Astrocyte (in vitro differentiated cells and primary cell): ENCODE data around the gene CHRNA4. TPM values are rescaled to one million over a fixed set of nuclear protein-coding genes. Genes with fewer than 3 reads are reported as not detected.

Experiments used
- DNase-seq: peaks from one replicate; pipeline ENCODE4 v3.0.0-alpha.2; 2010; ENCODE audit warnings: low read depth
- FAIRE-seq: peaks from 2 replicates; lab custom pipeline; 2011; peaks lifted over from hg19 to GRCh38; lab: Jason Lieb, UNC
- H2AFZ ChIP-seq: 2 replicates; pipeline ENCODE4 v1.6.0; 2012; ENCODE audit warnings: low read depth, low read length, inconsistent platforms
- H3K27ac ChIP-seq: 2 replicates; pipeline ENCODE4 v1.5.1; 2011; ENCODE audit warnings: low read depth, low read length, inconsistent platforms
- H3K27me3 ChIP-seq: 2 replicates; pipeline ENCODE4 v1.6.0; 2011; ENCODE audit warnings: low read length, inconsistent platforms; ENCODE audit not compliant: insufficient read depth
- H3K36me3 ChIP-seq: 2 replicates; pipeline ENCODE4 v1.5.1; 2011; ENCODE audit warnings: low read length, inconsistent platforms; ENCODE audit not compliant: insufficient read depth
- H3K4me1 ChIP-seq: 2 replicates; pipeline ENCODE4 v1.5.1; 2011; ENCODE audit warnings: low read length, inconsistent platforms; ENCODE audit not compliant: insufficient read depth
- H3K4me2 ChIP-seq: 2 replicates; pipeline ENCODE4 v1.6.0; 2012; ENCODE audit warnings: low read length, inconsistent platforms
- H3K4me3 ChIP-seq: 2 replicates; pipeline ENCODE4 v1.5.1; 2011; ENCODE audit warnings: low read depth, mild to moderate bottlenecking, low read length, inconsistent platforms; ENCODE audit not compliant: insufficient read depth
- H3K79me2 ChIP-seq: 2 replicates; pipeline ENCODE4 v1.6.0; 2012; ENCODE audit warnings: mild to moderate bottlenecking, low read length, inconsistent platforms; ENCODE audit not compliant: insufficient read depth
- H3K9ac ChIP-seq: 2 replicates; pipeline ENCODE4 v1.6.0; 2012; ENCODE audit warnings: mild to moderate bottlenecking, low read length, inconsistent platforms
- H3K9me3 ChIP-seq: 2 replicates; pipeline ENCODE4 v1.5.1; 2012; ENCODE audit warnings: low read depth, mild to moderate bottlenecking, low read length, inconsistent platforms; ENCODE audit not compliant: insufficient read depth
- H4K20me1 ChIP-seq: 2 replicates; pipeline ENCODE4 v1.6.0; 2012; ENCODE audit warnings: low read length, inconsistent platforms; ENCODE audit not compliant: insufficient read depth
- H3K27ac Mint-ChIP-seq: one replicate; pipeline ENCODE4 v1.8.0; 2021; ENCODE audit warnings: mild to moderate bottlenecking, mixed read lengths; ENCODE audit not compliant: unreplicated experiment
- H3K27me3 Mint-ChIP-seq: one replicate; pipeline ENCODE4 v1.8.0; 2021; ENCODE audit warnings: low read depth, mixed read lengths; ENCODE audit not compliant: unreplicated experiment
- H3K36me3 Mint-ChIP-seq: one replicate; pipeline ENCODE4 v1.8.0; 2021; ENCODE audit warnings: low read depth, mixed read lengths; ENCODE audit not compliant: unreplicated experiment
- H3K4me1 Mint-ChIP-seq: one replicate; pipeline ENCODE4 v1.8.0; 2021; ENCODE audit warnings: low read depth, mixed read lengths; ENCODE audit not compliant: unreplicated experiment
- H3K4me3 Mint-ChIP-seq: one replicate; pipeline ENCODE4 v1.8.0; 2021; ENCODE audit warnings: mild to moderate bottlenecking, moderate library complexity, mixed read lengths; ENCODE audit not compliant: unreplicated experiment
- H3K9me3 Mint-ChIP-seq: one replicate; pipeline ENCODE4 v1.8.0; 2021; ENCODE audit warnings: mild to moderate bottlenecking, mixed read lengths; ENCODE audit not compliant: unreplicated experiment
- CTCF ChIP-seq: IDR thresholded peaks from 2 replicates; pipeline ENCODE4 v1.5.1; 2011; ENCODE audit warnings: low read depth, mild to moderate bottlenecking, inconsistent platforms, low read length, moderate library complexity; ENCODE audit not compliant: insufficient read depth
- EZH2 ChIP-seq: IDR thresholded peaks from 2 replicates; pipeline ENCODE4 v1.6.1; 2012; ENCODE audit warnings: mild to moderate bottlenecking, low read length, inconsistent platforms; ENCODE audit not compliant: insufficient read depth
- total RNA-seq: library from RNA; stranded (reverse); gene quantifications from 2 replicates; pipeline ENCODE4 v1.2.1, GENCODE V29; 2021

CHRNA4 gene
- total RNA-seq, 1 donor from 2014 or later = 1.8 TPM

- FAIRE-seq = no peak
- H3K9me3 ChIP-seq = peaks cover 6% of the 10 kb centered on the region
- H2AFZ ChIP-seq = no peak overlapping the region
- no peaks in the 10 kb centered on the region for H3K79me2 ChIP-seq
- peaks cover 1% of the 10 kb centered on the region for H3K27me3 ChIP-seq
- no peak overlapping the region for H3K27ac ChIP-seq
- Mint-ChIP-seq H3K27ac (no peak overlapping the region), H3K27me3 (peaks cover 7% of the 10 kb centered on the region), H3K4me3 (no peak overlapping the region), H3K9me3 (peaks cover 11% of the 10 kb centered on the region), H3K36me3 (peaks cover 16% of the 10 kb centered on the region), H3K4me1 (no peaks in the 10 kb centered on the region)
- no peak overlapping the region for H3K4me3 ChIP-seq
- H3K4me2 ChIP-seq = no peak overlapping the region
- no peak for DNase-seq
- no peaks in the 10 kb centered on the region for H3K36me3 ChIP-seq
- no peak overlapping the region for H3K9ac ChIP-seq
- no peak for TF ChIP-seq CTCF
- TF ChIP-seq EZH2 = no peak
- H3K4me1 ChIP-seq = no peaks in the 10 kb centered on the region
- no peaks in the 10 kb centered on the region for H4K20me1 ChIP-seq
Observed at GRCh38 chr20:63329331-63330083, 31.6 kb downstream of the CHRNA4 start.

GRCh38 chr20:63328718-63329275, 32.4 kb downstream of the CHRNA4 start:
- Histone ChIP-seq H3K79me2 (no peaks in the 10 kb centered on the region), H3K9ac (no peak overlapping the region), H3K9me3 (peaks cover 6% of the 10 kb centered on the region), H3K4me2 (no peak overlapping the region), H3K27me3 (peaks cover 7% of the 10 kb centered on the region), H3K27ac (no peak overlapping the region), H3K4me1 (no peaks in the 10 kb centered on the region), H3K36me3 (no peaks in the 10 kb centered on the region), H2AFZ (no peak overlapping the region), H4K20me1 (no peaks in the 10 kb centered on the region), H3K4me3 (no peak overlapping the region)
- Mint-ChIP-seq H3K4me3 (no peak overlapping the region), H3K4me1 (no peaks in the 10 kb centered on the region), H3K27me3 (peaks cover 9% of the 10 kb centered on the region), H3K27ac (no peak overlapping the region), H3K9me3 (peaks cover 7% of the 10 kb centered on the region), H3K36me3 (peaks cover 16% of the 10 kb centered on the region)
- no peak for DNase-seq
- no peak for FAIRE-seq
- TF ChIP-seq CTCF (no peak), EZH2 (no peak)
